Stimulated activated CD8-positive, alpha-beta memory T cell treated with anti-CD3 and anti-CD28 coated beads, Interleukin-7, amount 100 ng/mL, for 4 hours (primary cell): ENCODE measurements around the gene PRR29.
"Not testable (repeated sequence)": the region's sequence is repeated elsewhere in the genome, so short reads cannot be mapped to it uniquely, and the experiment has no call there.

Source experiments
- DNase-seq, 2 donors: peaks; one replicate each; pipeline ENCODE4 v3.0.0-alpha.2; 2020; ENCODE audit warnings: low read depth in 2 of 2

PRR29 gene

GRCh38 chr17:63974594-63975192, 23.5 kb upstream of the PRR29 start:
- DNase-seq = no peak

- DNase-seq = no peak
Observed at GRCh38 chr17:63975541-63976092, 22.5 kb upstream of the PRR29 start.

- DNase-seq = no peak
Observed at GRCh38 chr17:63976702-63977101, 21.4 kb upstream of the PRR29 start.

DNA sequence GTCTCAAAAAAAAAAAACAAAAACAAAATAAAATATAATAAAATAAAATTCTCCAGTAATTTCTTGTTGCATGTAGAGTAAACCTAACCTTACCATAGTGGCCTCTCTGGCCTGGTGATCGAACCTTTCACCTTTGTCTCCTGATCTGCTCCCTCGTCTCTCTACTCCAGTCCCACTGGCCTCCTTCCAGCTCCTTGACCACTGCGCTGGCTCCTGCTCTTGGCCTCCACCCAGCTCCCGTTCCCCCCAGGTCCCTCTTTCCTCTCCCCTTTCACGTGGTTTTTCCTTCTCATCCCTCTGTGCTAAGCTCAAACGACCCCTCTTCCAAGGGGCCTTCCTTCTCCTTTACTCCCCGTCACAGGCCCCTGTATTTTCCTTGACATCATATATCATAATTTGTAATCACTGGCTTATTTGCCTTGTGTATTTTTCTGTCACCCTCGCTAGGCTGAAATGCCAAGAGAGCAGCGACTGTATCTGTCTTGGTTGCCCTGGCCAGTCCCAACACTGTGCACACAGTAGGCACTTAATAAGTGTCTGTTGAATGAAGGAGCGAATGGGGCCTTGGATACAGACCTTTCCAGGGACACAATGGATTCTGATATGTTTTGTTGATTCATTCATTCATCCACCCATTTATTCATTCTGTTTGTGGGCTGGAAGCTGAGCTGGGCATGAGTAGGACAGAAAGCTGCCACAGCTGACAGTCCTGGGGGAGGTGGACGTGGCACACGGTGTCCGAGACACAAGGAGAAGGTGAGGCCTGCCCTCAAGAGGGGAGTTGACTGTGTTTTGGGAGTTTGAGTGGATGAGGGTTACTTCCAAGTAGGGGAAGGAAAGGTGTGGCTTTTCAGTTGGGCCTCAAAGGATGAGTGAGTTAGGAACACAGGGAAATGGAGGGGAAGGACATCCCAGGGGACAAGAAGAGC, 19.6 kb upstream of the PRR29 start:
- no peak for DNase-seq

- not testable (repeated sequence) for DNase-seq
Observed at GRCh38 chr17:63982641-63983040, 15.5 kb upstream of the PRR29 start.

GRCh38 chr17:63983320-63983719, 14.8 kb upstream of the PRR29 start:
- no peak for DNase-seq

DNA sequence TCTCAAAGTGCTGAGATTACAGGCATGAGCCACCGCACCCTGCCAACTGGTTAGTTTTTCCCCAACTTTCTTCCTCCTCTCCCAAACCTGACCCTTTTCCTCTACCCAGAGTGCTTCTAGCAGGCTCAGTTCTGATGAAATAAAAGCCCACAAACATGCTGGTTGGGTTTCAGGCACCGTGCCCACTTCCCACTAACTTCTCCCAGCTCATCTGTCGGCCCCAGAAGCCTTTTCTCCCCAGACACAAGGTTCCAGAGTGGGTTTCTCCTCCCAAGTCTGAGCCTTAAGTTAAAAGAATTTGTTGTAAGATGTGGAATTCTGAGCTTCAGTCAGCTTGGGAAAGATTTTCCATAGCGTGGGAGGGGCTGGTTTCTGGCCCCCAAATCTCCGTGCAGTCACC, 13.9 kb upstream of the PRR29 start:
- DNase-seq = no peak

DNA sequence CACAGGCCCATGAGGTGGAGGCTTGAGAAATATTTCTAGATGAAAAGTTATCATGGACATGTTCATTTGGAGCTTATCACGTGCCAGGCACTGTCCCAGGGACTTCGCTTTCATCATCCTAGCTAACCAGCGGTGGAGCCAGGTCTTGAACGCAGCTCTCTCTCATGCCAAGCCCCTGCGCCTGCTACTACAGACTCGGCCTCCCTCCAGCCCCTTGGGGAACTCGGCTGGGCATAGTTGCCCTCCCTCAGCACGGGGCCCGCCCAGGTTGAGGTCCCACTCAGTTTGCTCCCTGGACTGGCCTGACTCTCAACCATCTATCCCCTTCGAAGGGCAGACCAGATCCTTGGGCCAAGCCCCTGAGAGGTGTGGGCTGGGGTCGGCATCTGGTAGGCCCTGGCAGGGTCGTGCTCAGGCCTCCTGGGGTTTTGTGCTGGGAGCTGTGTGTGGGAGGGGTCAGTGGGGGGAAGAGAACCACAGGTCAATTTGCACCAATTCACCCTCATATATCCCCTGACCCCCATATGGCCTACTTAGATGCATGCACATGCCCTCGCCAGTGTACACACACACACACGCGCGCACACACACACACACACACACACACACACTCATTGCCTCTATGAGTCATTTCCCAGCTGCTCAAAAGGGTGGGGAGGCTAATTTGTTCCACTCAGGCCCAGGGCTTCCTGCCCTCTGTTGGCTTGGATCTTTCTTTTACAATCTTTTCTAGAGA, 13.3 kb upstream of the PRR29 start:
- DNase-seq = peak; percentile 27 to 49

DNA sequence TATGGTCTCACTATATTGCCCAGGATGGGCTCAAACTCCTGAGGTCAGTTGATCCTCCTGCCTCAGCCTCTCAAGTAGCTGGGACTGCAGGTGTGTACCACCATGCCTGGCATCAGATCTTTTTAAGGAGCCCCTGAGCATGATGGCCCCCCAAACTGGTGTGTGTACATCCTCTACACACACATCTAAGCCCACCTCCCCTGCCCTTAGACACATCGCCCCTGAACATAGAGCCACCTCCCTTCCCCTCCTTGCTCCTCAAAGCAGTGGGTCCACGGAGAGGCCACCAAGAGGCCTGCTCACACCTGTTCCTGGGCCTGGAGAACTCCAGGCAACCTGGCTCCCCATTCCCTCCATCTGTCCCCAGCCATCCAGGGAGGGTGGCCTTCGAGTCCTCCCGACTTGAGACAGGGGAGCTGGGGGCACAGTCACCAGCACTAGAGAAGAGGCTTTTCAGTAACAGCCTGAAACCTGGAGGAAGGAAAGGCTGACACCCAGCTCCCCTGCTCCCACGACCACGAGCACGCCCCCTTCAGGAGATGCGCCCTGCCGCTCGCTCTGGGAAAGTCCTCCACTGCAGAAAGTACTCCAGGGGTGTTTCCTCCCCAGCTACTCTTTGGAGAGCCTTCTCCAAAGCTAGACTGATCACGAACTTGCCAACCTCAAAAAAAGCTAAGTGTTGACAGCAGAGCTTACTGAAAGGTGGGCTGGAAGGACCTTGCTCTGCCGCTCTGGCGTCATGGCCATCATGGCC, 12.6 kb upstream of the PRR29 start:
- DNase-seq = no peak

GRCh38 chr17:63986821-63987220, 11.3 kb upstream of the PRR29 start:
- no peak for DNase-seq

- DNase-seq = no peak
Observed at GRCh38 chr17:63987221-63988126, 10.7 kb upstream of the PRR29 start.

GRCh38 chr17:63988127-63988478, 10.0 kb upstream of the PRR29 start:
- no peak for DNase-seq

DNA sequence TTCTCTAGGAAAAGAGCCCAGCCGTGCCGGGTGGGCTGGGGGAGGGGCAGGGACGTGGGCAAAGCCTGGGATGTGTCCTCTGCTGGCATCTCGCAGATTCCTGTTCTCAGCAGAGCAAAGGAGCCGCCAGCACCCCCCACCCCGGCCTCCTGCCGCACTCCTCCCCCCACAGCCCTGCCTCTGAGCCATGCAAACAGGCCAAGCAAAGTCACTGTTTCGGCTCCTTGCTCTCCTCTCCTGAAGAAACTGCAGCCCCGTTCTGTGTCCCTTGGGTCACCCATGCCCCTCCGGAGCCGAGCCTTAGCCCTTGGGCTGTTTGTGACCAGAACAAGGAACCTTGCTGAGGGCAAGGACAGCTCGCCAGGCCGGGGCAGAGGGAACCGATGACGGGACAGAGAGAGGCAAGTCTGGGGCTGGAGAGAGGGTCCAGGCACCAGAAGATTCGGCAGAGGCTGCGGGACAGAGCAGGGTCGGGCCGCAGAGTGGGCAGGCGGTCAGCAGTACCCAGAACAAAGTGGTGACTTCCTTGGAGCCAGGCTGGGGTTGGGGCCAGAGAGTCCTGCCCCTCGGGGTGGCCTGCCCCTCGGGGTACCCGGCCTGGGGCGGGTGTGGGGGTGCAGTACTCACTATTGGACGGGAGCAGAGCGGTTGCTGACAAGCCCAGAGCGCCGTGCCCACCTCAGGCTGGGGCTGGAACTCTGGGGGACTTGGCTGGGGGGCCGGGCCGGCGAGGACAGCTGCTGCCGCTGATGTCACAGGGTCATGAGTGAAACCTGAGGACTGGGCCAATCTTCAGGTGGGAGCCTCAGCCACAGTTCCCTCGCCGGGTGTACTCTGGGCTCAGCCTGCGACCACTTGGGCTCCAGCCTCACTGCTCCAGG, 9.2 kb upstream of the PRR29 start:
- no peak for DNase-seq

DNA sequence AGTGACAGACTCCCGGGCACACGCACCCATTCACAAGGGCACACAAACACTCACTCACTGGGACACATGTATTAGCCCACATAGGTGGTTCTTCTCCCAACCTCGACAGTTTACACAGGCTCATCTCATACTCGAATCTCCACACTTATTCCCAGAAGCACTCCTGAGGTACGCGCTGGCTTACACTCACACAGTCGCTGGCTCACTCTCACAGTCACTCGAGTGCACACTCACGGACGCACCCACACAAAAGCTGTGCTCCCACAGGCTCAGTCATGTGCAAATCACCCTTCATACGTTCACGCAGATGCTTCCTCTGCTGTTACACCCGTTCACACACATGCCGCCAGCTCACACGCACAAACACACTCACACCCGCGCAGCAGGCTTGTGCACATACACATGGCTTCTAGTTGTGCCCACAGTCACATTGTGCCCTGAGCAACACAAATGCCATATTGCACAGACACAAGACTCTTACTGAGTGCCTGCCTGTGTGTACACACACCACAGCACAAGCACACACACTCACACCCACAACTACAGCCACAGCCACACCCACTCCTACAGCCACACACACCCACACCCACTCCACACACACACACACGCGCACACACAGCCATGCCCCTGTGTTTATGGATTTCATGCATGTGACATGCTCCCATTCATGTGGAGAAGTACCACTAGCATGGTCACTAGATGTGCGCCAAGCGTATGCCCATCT, 8.4 kb upstream of the PRR29 start:
- DNase-seq = no peak

- DNase-seq = no peak
Observed at GRCh38 chr17:63991611-63992010, 6.5 kb upstream of the PRR29 start.

GRCh38 chr17:63993368-63993985, 4.7 kb upstream of the PRR29 start:
- DNase-seq = no peak

- DNase-seq = no peak
Observed at GRCh38 chr17:63995626-63996025, 2.5 kb upstream of the PRR29 start.

GRCh38 chr17:63996430-63997182, 1.5 kb upstream of the PRR29 start:
- DNase-seq = no peak
